HG02642 (cell line): ENCODE measurements around the gene NR6A1.
"Not testable (repeated sequence)": the region's sequence is repeated elsewhere in the genome, so short reads cannot be mapped to it uniquely, and the experiment has no call there.

Source experiments
- ATAC-seq: cut with Tn5 transposase; IDR thresholded peaks from one replicate; pipeline ENCODE4 v1.9.1; 2021; ENCODE audit warnings: mild to moderate bottlenecking; ENCODE audit not compliant: unreplicated experiment, poor library complexity

Gene NR6A1

GRCh38 chr9:124762633-124763032 is 8.5 kb downstream of the NR6A1 start:
- ATAC-seq, result no peak

- ATAC-seq, result no peak
Observed at GRCh38 chr9:124761710-124762109, 9.4 kb downstream of the NR6A1 start.

- ATAC-seq, result no peak
Observed at GRCh38 chr9:124761196-124761595, 9.9 kb downstream of the NR6A1 start.

DNA sequence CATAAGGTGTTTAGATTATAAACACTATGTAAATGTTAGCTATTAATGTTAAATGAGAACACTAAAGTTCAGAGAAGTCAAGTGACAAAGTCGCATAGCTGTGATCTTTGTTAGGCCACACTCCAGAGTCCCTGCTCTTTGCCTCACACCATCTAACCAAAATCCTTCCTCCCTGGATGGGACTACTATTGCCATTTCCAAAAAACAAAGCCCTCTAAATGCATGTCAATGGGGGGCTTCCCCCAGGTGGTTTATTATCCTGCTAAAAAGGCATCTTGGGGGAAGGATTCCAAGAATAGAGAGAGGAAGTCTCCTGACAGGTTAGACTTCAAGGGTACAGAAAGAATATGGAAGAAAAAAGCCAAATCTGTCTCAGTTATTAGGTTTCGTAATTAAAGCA is 10.4 kb downstream of the NR6A1 start:
- ATAC-seq, result no peak

GRCh38 chr9:124759327-124759726 is 11.8 kb downstream of the NR6A1 start:
- ATAC-seq, result no peak

- ATAC-seq, result no peak
Observed at GRCh38 chr9:124758691-124759090, 12.4 kb downstream of the NR6A1 start.

DNA sequence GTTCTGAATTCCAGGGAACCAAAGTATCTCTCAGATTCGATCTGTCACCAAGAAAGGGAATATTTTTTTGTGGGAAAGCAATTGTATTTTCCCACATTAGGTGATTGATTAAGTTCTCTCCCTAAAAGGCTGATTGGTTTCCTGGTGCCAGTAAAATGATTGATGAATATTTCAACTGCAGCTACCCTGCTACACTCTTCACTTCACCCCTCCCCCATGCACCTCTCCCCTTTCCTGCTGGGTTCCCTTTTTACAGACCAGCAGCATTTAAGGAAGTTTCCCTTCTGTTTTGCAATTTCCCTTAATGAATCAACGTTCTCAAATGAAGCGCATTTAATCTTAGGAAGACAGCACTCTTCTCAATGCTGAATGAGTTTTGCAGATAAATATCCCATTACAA is 13.1 kb downstream of the NR6A1 start:
- ATAC-seq, result no peak

GRCh38 chr9:124757616-124758015 is 13.5 kb downstream of the NR6A1 start:
- no peak for ATAC-seq

- no peak for ATAC-seq
Observed at GRCh38 chr9:124756011-124756410, 15.1 kb downstream of the NR6A1 start.

- no peak for ATAC-seq
Observed at GRCh38 chr9:124755061-124755460, 16.1 kb downstream of the NR6A1 start.

DNA sequence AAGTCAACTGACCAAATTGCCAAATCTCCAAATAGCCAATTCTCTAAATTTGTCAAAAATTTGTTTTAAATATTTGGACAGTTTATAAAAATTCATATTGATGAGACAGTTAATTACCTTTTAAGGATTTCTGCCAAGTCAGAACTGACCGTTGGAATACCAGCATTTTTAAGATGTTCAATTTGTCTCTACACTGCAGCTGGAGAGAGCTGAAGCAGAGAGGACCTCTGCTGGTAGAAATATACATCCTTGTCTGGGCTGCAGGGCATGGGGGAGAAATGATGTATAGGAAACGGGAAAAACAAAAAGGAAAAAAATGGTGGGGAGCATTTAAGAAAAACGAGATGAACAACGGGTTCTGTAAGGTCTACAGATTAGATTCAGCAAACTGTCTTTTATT is 16.8 kb downstream of the NR6A1 start:
- no peak for ATAC-seq

- no peak for ATAC-seq
Observed at GRCh38 chr9:124752967-124753366, 18.1 kb downstream of the NR6A1 start.

DNA sequence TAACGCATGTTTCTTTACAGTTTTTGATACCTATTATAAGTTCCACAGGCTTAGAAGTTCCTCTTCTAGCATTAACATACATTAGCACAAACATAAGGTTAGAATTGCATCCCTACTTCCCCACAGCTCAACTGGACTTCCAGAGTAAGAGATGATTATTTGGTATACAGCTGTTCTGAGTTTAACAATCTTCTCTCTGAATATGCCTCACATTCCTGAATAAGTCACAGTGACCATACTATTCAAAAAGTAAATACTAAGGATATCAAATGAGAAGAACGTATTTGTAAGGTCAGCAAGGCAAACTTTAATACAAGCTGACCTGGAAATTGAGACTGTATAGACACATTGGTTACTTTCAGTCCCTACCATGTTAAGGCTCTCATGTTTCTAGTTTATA is 21.3 kb downstream of the NR6A1 start:
- no peak for ATAC-seq

DNA sequence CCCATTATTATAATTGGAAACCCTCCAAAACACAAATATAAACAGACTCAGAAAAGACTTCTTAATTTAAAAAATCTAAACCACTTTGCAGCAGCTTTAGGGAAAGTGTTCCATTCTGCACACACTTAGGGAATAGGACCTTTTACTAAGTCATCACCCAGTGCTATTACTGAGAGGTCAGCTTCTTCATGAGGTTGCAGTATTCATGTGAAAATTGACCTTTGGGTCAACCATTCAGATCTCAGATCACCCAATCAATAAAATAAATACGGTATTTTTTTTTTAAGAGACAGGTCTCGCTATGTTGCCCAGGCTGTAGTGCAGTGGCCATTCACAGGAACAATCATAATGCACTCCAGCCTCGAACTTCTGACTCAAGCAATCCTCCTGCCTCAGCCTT is 21.8 kb downstream of the NR6A1 start:
- no peak for ATAC-seq

- ATAC-seq, result no peak
Observed at GRCh38 chr9:124747065-124747464, 24.0 kb downstream of the NR6A1 start.

- ATAC-seq, result no peak
Observed at GRCh38 chr9:124743686-124744348, 27.3 kb downstream of the NR6A1 start.

DNA sequence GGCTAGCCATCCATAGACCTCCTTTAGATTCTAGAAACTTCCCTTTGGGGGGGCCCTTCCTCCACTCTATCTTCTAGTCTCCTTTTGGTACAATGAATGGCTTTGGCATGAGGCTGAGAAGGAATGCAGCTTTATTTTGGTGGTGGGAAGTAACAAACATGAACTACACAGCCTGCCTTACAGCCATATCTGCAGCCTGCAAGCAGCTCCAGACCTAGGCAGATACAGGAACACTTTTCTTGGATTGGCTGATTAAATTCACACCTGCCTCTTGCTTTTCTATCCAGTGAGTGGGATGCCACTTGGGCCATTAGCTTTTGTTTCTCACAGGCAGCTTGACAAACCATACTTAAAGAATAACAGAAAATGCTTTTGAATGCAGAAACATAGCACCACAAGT is 28.2 kb downstream of the NR6A1 start:
- ATAC-seq, result no peak

DNA sequence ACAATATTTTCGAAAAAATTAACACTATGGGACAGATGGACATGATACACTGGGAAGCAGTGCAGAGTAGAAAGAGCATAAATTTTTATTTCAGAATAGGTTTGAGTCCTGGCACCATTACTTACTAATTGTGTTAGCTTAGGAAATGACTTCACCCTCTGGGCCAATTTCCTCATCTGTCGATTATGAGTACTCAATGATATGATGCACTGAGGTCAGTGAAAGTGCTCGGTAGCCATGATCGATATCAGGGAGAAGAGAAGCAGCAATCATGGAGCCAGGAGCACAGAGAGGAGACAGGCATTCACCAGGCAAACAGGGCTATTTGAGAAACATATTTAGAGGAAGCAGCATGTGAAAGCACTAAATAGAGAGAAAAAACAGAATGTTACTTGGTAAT is 29.4 kb downstream of the NR6A1 start:
- ATAC-seq, result no peak

DNA sequence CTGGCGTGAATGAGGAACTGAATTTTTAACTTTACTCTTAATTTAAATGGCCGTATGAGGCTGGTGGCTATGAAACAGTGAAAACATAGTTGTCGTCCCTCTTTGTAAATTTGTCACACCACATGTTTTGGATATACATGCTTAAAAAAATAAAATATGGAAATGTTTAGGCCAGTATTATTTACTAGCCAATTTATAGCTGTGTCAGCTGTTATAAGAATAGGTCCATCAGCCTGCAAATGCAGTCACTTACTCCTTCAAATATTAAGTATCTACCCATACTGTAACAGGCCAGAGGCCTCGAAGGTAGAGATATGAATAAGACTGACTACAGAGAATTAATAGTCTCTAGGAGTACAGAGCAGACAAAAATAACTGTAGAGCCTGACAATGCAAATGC is 30.0 kb downstream of the NR6A1 start:
- no peak for ATAC-seq

GRCh38 chr9:124739360-124739759 is 31.8 kb downstream of the NR6A1 start:
- ATAC-seq, result no peak

DNA sequence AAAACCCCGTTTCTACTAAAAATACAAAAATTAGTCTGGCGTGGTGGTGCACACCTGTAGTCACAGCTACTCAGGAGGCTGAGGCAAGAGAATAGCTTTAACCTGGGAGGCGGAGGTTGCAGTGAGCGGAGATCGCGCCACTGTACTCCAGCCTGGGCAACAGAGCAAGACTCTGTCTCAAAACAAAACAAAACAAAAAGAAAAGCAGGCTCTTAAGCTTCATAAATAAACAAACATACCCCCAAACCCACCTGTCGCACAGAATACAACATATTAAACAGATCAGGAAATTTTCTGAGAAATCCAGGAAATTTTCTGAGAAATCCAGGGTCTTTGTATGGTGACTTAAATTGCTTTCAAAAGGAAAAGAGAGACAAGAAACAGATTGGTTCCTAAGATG is 33.0 kb downstream of the NR6A1 start:
- not testable (repeated sequence) for ATAC-seq

- no peak for ATAC-seq
Observed at GRCh38 chr9:124735121-124735520, 36.0 kb downstream of the NR6A1 start.

GRCh38 chr9:124734741-124735083 is 36.4 kb downstream of the NR6A1 start:
- not testable (repeated sequence) for ATAC-seq
